Fibroblast of the aortic adventitia (primary cell): ENCODE results near the gene SPATA45. TPM values are rescaled to one million over a fixed set of nuclear protein-coding genes. Genes with fewer than 3 reads are reported as not detected.

Experiments used
- DNase-seq: peaks from one replicate; pipeline ENCODE4 v3.0.0-alpha.2; 2010; ENCODE audit warnings: low read depth
- H3K4me3 ChIP-seq: 2 replicates; pipeline ENCODE4 v1.5.1; 2011; ENCODE audit warnings: low read depth, mild to moderate bottlenecking, control low read depth, low read length, moderate library complexity
- CTCF ChIP-seq: IDR thresholded peaks from 2 replicates; pipeline ENCODE4 v1.5.1; 2011; ENCODE audit warnings: mild to moderate bottlenecking, low read length, control low read depth, inconsistent platforms; ENCODE audit not compliant: insufficient read depth
- total RNA-seq: library from RNA; depleted of rRNA; stranded (reverse); fragments of >200 nt; gene quantifications from 2 replicates; pipeline ENCODE4 v1.2.3, GENCODE V29; 2012; ENCODE audit warnings: low replicate concordance

The SPATA45 gene
- total RNA-seq, 1 donor = not detected

- no peak overlapping the region for H3K4me3 ChIP-seq
- no peak for DNase-seq
- no peak for TF ChIP-seq CTCF
Measured at GRCh38 chr1:212820969-212821368, 26.5 kb downstream of the SPATA45 start.

- no peak overlapping the region for H3K4me3 ChIP-seq
- DNase-seq = no peak
- no peak for TF ChIP-seq CTCF
Measured at GRCh38 chr1:212819726-212820125, 27.7 kb downstream of the SPATA45 start.

- TF ChIP-seq CTCF = no peak
- H3K4me3 ChIP-seq = no peak overlapping the region
- DNase-seq = no peak
Measured at GRCh38 chr1:212816567-212817278, 30.7 kb downstream of the SPATA45 start.

GRCh38 chr1:212814537-212815334 lies 32.7 kb downstream of the SPATA45 start:
- DNase-seq = peak; percentile 35
- TF ChIP-seq CTCF = peak; percentile 21

GRCh38 chr1:212805767-212806166 lies 41.7 kb downstream of the SPATA45 start:
- no peak for DNase-seq
- H3K4me3 ChIP-seq = no peak overlapping the region
- TF ChIP-seq CTCF = no peak

More at GRCh38 chr1:212814537-212815334, 32.7 kb downstream of the SPATA45 start:
- no peak overlapping the region for H3K4me3 ChIP-seq

GRCh38 chr1:212797681-212798080 lies 49.8 kb downstream of the SPATA45 start:
- no peak for TF ChIP-seq CTCF
- no peak overlapping the region for H3K4me3 ChIP-seq
- no peak for DNase-seq
